Uterus (tissue), 4 donors: ENCODE results near the gene GCNT4. TPM values are rescaled to one million over a fixed set of nuclear protein-coding genes. Genes with fewer than 3 reads are reported as not detected.

Experiments used
- DNase-seq, 2 donors: peaks; one replicate each; pipeline ENCODE4 v3.0.0-alpha.2; 2019 to 2020
- H3K27ac ChIP-seq, 2 donors: fragments of 200-600 bp; sonication (generic); 1 replicate in 1 of 2; 2 replicates in 1 of 2; pipeline ENCODE4 v1.5.1; 2016 to 2018
- H3K27me3 ChIP-seq, 2 donors: fragments of 200-600 bp; sonication (generic); one replicate each; pipeline ENCODE4 v1.5.1; 2018 to 2019; ENCODE audit warnings: control low read depth in 1 of 2
- H3K36me3 ChIP-seq, 2 donors: fragments of 200-600 bp; sonication (generic); one replicate each; pipeline ENCODE4 v1.5.1; 2019; ENCODE audit warnings: control low read depth in 1 of 2
- H3K4me1 ChIP-seq, 2 donors: fragments of 200-600 bp; sonication (generic); one replicate each; pipeline ENCODE4 v1.5.1; 2018 to 2019; ENCODE audit warnings: control low read depth in 1 of 2
- H3K4me3 ChIP-seq, 2 donors: fragments of 200-600 bp; sonication (generic); 1 replicate in 1 of 2; 2 replicates in 1 of 2; pipeline ENCODE4 v1.5.1; 2018 to 2019; ENCODE audit warnings: mild to moderate bottlenecking in 1 of 2
- H3K9me3 ChIP-seq, 2 donors: fragments of 200-600 bp; sonication (generic); one replicate each; pipeline ENCODE4 v1.5.1; 2019; ENCODE audit warnings: control low read depth in 1 of 2
- POLR2A ChIP-seq, 2 donors: fragments of 450-650 bp; IDR thresholded peaks; one replicate each; pipeline ENCODE4 v1.6.1; 2016; ENCODE audit warnings: antibody characterized with exemption in 2 of 2, mild to moderate bottlenecking in 1 of 2, moderate library complexity in 1 of 2
- intact Hi-C: fragments of 100-400 bp; cut with DNase I; formaldehyde crosslinking; loops from one replicate; pipeline ENCODE4 v1.15.1; 2023; ENCODE audit warnings: low total_unique reads
- total RNA-seq, 4 donors: library from RNA; depleted of rRNA in 3 of 4; stranded (reverse); fragments of >200 nt in 3 of 4; gene quantifications; one replicate each; pipeline versions ENCODE4 v1.1.0 to v1.2.4, GENCODE V29; 2014 to 2023
- TF ChIP-seq, protein P1 (sequence below), 4 experiments: fragments of 200-600 bp in 2 of 4; fragments of 450-650 bp in 2 of 4; sonication (generic) in 2 of 4; IDR thresholded peaks; one replicate each; pipeline ENCODE4 v1.5.1; 2016 to 2019; ENCODE audit warnings: antibody characterized with exemption in 4 of 4, mild to moderate bottlenecking in 2 of 4, moderate library complexity in 1 of 4
- donor health status: DM: yes; HTN: yes; CAD: no.

Gene GCNT4
- total RNA-seq, 4 donors from 2014 or later: 0.88 to 4.0 (median 2.3) TPM

DNA sequence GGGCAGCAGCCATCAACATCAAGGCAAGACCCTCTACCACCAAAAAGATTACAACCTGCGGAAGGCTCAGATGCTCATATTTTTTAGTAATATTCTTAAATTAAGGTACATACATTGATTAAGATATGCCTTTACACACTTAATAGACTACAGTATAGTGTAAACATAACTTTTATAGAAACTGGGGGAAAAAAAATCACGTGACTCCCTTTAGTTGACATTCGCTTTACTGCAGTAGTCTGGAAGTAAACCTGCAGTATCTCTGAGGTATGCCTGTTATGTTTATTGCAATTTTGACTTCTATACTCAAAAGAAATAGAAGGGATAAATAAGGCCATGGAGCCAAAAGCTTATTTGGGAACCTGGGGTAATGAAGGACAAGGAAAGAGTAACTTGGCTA is 15.1 kb upstream of the GCNT4 start:
- intact Hi-C loops: no loop called here
- Histone ChIP-seq H3K4me3 (no peak overlapping the region), H3K27me3 (no peaks in the 10 kb centered on the region), H3K27ac (no peak overlapping the region), H3K4me1 (no peaks in the 10 kb centered on the region), H3K36me3 (no peaks in the 10 kb centered on the region), H3K9me3 (no peaks in the 10 kb centered on the region)
- DNase-seq: no peak
- TF ChIP-seq, protein P1, sequence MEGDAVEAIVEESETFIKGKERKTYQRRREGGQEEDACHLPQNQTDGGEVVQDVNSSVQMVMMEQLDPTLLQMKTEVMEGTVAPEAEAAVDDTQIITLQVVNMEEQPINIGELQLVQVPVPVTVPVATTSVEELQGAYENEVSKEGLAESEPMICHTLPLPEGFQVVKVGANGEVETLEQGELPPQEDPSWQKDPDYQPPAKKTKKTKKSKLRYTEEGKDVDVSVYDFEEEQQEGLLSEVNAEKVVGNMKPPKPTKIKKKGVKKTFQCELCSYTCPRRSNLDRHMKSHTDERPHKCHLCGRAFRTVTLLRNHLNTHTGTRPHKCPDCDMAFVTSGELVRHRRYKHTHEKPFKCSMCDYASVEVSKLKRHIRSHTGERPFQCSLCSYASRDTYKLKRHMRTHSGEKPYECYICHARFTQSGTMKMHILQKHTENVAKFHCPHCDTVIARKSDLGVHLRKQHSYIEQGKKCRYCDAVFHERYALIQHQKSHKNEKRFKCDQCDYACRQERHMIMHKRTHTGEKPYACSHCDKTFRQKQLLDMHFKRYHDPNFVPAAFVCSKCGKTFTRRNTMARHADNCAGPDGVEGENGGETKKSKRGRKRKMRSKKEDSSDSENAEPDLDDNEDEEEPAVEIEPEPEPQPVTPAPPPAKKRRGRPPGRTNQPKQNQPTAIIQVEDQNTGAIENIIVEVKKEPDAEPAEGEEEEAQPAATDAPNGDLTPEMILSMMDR (IDR thresholded peaks at IDR 0.05): no peak
- TF ChIP-seq POLR2A (IDR thresholded peaks at IDR 0.05): no peak

GRCh38 chr5:75062925-75063531 is 10.7 kb upstream of the GCNT4 start:
- intact Hi-C loops: no loop called here
- Histone ChIP-seq H3K27ac (no peak overlapping the region), H3K4me3 (no peak overlapping the region), H3K4me1 (no peaks in the 10 kb centered on the region), H3K9me3 (no peaks in the 10 kb centered on the region), H3K36me3 (no peaks in the 10 kb centered on the region), H3K27me3 (no peaks in the 10 kb centered on the region)
- TF ChIP-seq, protein P1 (IDR thresholded peaks at IDR 0.05): no peak
- TF ChIP-seq POLR2A (IDR thresholded peaks at IDR 0.05): no peak
- no peak for DNase-seq

DNA sequence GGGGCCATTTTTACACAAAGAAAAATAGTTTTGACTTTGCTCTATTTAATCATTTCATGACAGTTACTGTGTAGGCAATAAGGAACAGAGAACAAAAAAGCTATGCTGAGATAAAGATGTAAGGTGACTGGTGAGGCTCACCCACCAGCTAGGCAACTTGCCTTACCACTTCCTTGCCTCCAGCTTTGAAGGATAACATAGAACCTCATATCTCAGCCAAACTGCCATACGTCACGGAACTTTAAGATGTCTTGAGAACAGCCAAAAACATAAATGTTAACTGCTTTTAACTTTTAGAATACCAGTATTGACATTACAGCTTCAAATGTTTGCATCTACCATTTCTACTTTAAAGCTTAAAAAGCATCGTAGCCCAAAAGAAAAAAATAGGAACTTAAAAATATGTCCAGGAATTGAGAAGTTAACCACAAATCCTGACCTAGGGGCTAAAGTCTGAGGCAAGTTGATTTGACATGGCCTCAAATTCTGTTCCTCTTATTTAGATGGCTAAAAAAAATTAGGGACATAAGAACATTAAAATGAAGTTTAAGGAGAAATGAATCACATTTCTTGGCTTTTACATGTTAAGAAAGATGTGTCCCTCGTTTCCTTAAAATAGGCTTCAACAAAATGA is 7.7 kb upstream of the GCNT4 start:
- Histone ChIP-seq H3K27me3 (no peaks in the 10 kb centered on the region), H3K27ac (no peak overlapping the region), H3K4me3 (no peak overlapping the region), H3K4me1 (no peaks in the 10 kb centered on the region), H3K9me3 (no peaks in the 10 kb centered on the region), H3K36me3 (no peaks in the 10 kb centered on the region)
- intact Hi-C loops: no loop called here
- TF ChIP-seq, protein P1 (IDR thresholded peaks at IDR 0.05): no peak
- TF ChIP-seq POLR2A (IDR thresholded peaks at IDR 0.05): no peak
- no peak for DNase-seq

DNA sequence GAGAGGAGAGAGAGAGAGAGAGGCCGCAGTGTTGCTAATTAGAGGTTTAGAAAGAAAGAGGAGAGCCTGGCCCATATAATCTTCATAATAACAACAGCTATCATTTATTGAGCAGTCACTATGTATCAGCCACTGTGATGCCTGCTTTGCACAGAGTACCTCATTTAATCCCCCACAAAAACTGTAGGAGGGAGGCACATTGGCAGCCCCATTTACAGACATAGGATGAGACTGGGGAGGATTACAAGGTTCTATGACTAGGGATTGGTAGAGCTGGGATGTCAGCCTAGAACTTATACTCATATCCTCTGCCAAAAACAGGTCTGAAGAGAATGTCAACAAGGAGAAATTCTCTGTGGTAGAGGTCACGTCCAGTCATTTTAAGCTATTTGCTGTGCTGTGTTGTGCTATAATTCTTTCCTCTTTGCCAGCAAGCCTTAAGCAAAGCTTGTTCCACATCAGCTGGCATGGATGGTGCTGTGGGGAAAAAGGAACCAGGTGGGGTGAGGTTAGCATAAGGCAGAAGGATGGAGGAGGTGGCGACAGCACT is 6.7 kb upstream of the GCNT4 start:
- DNase-seq: no peak
- Histone ChIP-seq H3K27me3 (no peaks in the 10 kb centered on the region), H3K27ac (no peak overlapping the region), H3K4me3 (no peak overlapping the region), H3K4me1 (no peaks in the 10 kb centered on the region), H3K9me3 (no peaks in the 10 kb centered on the region), H3K36me3 (no peaks in the 10 kb centered on the region)
- intact Hi-C loops: no loop called here
- TF ChIP-seq POLR2A (IDR thresholded peaks at IDR 0.05): no peak

- intact Hi-C loops: no loop called here
- no peaks in the 10 kb centered on the region for H3K36me3 ChIP-seq
- TF ChIP-seq, protein P1 (IDR thresholded peaks at IDR 0.05): no peak
- TF ChIP-seq POLR2A (IDR thresholded peaks at IDR 0.05): no peak
Measured at GRCh38 chr5:75057561-75057960, 5.2 kb upstream of the GCNT4 start.

More at GRCh38 chr5:75057561-75057960, 5.2 kb upstream of the GCNT4 start:
- H3K27ac ChIP-seq: no peak overlapping the region
- H3K4me1 ChIP-seq: no peaks in the 10 kb centered on the region
- DNase-seq: no peak
- no peaks in the 10 kb centered on the region for H3K27me3 ChIP-seq
- H3K4me3 ChIP-seq: no peak overlapping the region
- no peaks in the 10 kb centered on the region for H3K9me3 ChIP-seq
